Suprapubic skin (tissue), 4 donors: Measurements from ENCODE around the gene PIGK.

Experiments
- CTCF ChIP-seq, 2 donors: fragments of 200-600 bp in 1 of 2; fragments of 450-650 bp in 1 of 2; sonication (generic) in 1 of 2; IDR thresholded peaks; one replicate each; pipeline ENCODE4 v1.5.1; 2016 to 2019; ENCODE audit warnings: antibody characterized with exemption in 2 of 2, mild to moderate bottlenecking in 1 of 2, moderate library complexity in 1 of 2
- EP300 ChIP-seq: sonication (generic); formaldehyde crosslinking; IDR thresholded peaks from one replicate; pipeline ENCODE4 v1.6.1; 2017; ENCODE audit warnings: antibody characterized with exemption
- POLR2A ChIP-seq, 2 donors: fragments of 450-650 bp; IDR thresholded peaks; one replicate each; pipeline ENCODE4 v1.6.1; 2017; ENCODE audit warnings: antibody characterized with exemption in 2 of 2, mild to moderate bottlenecking in 2 of 2, moderate library complexity in 2 of 2
- POLR2AphosphoS5 ChIP-seq, 3 donors: sonication (generic); formaldehyde crosslinking; IDR thresholded peaks; one replicate each; pipeline ENCODE4 v1.6.1; 2017; ENCODE audit warnings: antibody characterized with exemption in 3 of 3

GRCh38 chr1:77118712-77119111 is 100.5 kb downstream of the PIGK start:
- TF ChIP-seq POLR2AphosphoS5 (IDR thresholded peaks at IDR 0.05) (no peak), CTCF (IDR thresholded peaks at IDR 0.05) (no peak), POLR2A (IDR thresholded peaks at IDR 0.05) (no peak), EP300 (no peak)
